ENCODE results near the gene KIF23. TPM values are rescaled to one million over a fixed set of nuclear protein-coding genes. Genes with fewer than 3 reads are reported as not detected.
"Not testable (repeated sequence)": the region's sequence is repeated elsewhere in the genome, so short reads cannot be mapped to it uniquely, and the experiment has no call there.

The KIF23 gene
- total RNA-seq, 1 experiment from 2014 or later = 68.6 TPM

DNA sequence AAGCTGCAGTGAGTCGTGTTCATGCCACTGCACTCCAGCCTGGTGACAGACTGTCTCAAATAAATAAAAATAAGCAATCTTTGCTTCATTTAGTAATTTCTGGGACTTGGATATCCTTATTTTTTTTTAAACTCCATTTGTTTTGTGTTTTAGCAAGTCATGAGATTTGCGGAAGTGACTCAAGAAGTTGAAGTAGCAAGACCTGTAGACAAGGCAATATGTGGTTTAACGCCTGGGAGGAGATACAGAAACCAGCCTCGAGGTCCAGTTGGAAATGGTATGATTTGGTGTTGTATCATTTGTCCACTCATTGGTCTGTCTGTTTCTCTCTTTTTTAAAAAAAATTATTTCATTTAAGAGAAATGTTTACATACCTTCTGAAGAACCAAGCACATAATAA lies 21.8 kb downstream of the KIF23 start:
- Histone ChIP-seq H3K36me3 (replicated peaks; ENCODE audit: control insufficient read depth, insufficient read depth, low read length) (peaks cover 37% of the 10 kb centered on the region), H3K27me3 (ENCODE audit: control insufficient read depth, insufficient read depth, low read length) (no peaks in the 10 kb centered on the region), H3K4me3 (ENCODE audit: insufficient read depth, low read depth, low read length) (no peak overlapping the region)
- DNase-seq = no peak

DNA sequence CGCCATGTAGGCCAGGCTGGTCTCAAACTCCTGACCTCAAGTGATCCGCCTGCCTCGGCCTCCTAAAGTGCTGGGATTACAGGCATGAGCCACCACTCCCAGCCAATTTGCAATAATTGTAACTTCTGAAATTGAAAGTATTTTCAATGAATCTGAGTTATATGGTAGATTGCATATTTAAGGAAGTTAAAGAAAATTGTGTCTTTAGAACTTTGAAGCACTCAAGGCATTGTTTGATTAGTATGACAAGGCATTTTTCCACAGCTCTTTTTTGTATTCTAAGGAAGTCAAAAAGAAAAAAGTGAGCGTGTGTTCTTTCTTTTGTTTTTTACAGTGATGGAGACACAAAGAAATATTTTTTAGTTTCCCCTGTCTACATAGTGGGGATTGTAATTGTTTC lies 22.8 kb downstream of the KIF23 start:
- peaks cover 40% of the 10 kb centered on the region for H3K36me3 ChIP-seq (replicated peaks; ENCODE audit: control insufficient read depth, insufficient read depth, low read length)
- no peaks in the 10 kb centered on the region for H3K27me3 ChIP-seq (ENCODE audit: control insufficient read depth, insufficient read depth, low read length)
- no peak for DNase-seq
- no peak overlapping the region for H3K4me3 ChIP-seq (ENCODE audit: insufficient read depth, low read depth, low read length)

- no peak for DNase-seq
- Histone ChIP-seq H3K27me3 (ENCODE audit: control insufficient read depth, insufficient read depth, low read length) (no peaks in the 10 kb centered on the region), H3K4me3 (ENCODE audit: insufficient read depth, low read depth, low read length) (no peak overlapping the region), H3K36me3 (replicated peaks; ENCODE audit: control insufficient read depth, insufficient read depth, low read length) (peaks cover 35% of the 10 kb centered on the region)
These were observed 25.5 kb downstream of the KIF23 start for GRCh38 chr15:69439623-69440022.

- no peaks in the 10 kb centered on the region for H3K27me3 ChIP-seq (ENCODE audit: control insufficient read depth, insufficient read depth, low read length)
- H3K36me3 ChIP-seq (replicated peaks; ENCODE audit: control insufficient read depth, insufficient read depth, low read length) = peaks cover 47% of the 10 kb centered on the region
- DNase-seq = no peak
- H3K4me3 ChIP-seq (ENCODE audit: insufficient read depth, low read depth, low read length) = no peak overlapping the region
These were observed 29.0 kb downstream of the KIF23 start for GRCh38 chr15:69443032-69443611.

DNA sequence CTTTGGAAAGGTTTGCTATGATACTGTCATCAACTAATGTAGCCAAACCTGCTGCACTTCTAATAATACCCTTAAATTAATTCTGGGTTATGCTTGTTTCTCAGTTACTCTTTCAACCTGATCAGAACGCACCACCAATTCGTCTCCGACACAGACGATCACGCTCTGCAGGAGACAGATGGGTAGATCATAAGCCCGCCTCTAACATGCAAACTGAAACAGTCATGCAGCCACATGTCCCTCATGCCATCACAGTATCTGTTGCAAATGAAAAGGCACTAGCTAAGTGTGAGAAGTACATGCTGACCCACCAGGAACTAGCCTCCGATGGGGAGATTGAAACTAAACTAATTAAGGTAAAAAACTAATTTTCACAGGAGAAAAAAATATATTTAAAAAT lies 30.5 kb downstream of the KIF23 start:
- no peak overlapping the region for H3K4me3 ChIP-seq (ENCODE audit: insufficient read depth, low read depth, low read length)
- no peak for DNase-seq
- H3K36me3 ChIP-seq (replicated peaks; ENCODE audit: control insufficient read depth, insufficient read depth, low read length) = peaks cover 43% of the 10 kb centered on the region
- H3K27me3 ChIP-seq (ENCODE audit: control insufficient read depth, insufficient read depth, low read length) = no peaks in the 10 kb centered on the region

- Histone ChIP-seq H3K27me3 (ENCODE audit: control insufficient read depth, insufficient read depth, low read length) (no peaks in the 10 kb centered on the region), H3K36me3 (replicated peaks; ENCODE audit: control insufficient read depth, insufficient read depth, low read length) (peaks cover 29% of the 10 kb centered on the region), H3K4me3 (ENCODE audit: insufficient read depth, low read depth, low read length) (no peak overlapping the region)
- no peak for DNase-seq
These were observed 32.8 kb downstream of the KIF23 start for GRCh38 chr15:69446953-69447352.

DNA sequence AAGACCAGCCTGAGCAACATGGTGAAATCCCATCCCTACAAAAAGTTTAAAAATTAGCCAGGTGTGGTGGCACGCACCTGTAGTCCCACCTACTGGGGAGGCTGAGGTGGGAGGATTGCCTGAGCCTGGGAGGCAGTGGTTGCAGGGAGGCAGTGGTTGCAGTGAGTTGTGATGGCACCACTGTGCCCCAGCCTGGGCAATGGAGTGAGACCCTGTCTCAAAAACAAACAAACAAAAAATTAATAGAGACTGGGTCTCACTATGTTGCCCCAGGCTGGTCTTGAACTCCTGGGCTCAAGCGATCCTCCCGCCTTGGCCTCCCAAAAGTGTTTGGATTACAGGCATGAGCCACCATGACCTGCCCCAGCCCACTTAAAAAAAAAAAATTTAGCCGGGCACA lies 36.1 kb downstream of the KIF23 start:
- peaks cover 25% of the 10 kb centered on the region for H3K36me3 ChIP-seq (replicated peaks; ENCODE audit: control insufficient read depth, insufficient read depth, low read length)
- not testable (repeated sequence) for DNase-seq; H3K27me3 ChIP-seq (ENCODE audit: control insufficient read depth, insufficient read depth, low read length); H3K4me3 ChIP-seq (ENCODE audit: insufficient read depth, low read depth, low read length)

GRCh38 chr15:69450968-69451695 lies 37.0 kb downstream of the KIF23 start:
- DNase-seq = no peak
- H3K27me3 ChIP-seq (ENCODE audit: control insufficient read depth, insufficient read depth, low read length) = no peaks in the 10 kb centered on the region
- H3K4me3 ChIP-seq (ENCODE audit: insufficient read depth, low read depth, low read length) = no peak overlapping the region
- peaks cover 26% of the 10 kb centered on the region for H3K36me3 ChIP-seq (replicated peaks; ENCODE audit: control insufficient read depth, insufficient read depth, low read length)

DNA sequence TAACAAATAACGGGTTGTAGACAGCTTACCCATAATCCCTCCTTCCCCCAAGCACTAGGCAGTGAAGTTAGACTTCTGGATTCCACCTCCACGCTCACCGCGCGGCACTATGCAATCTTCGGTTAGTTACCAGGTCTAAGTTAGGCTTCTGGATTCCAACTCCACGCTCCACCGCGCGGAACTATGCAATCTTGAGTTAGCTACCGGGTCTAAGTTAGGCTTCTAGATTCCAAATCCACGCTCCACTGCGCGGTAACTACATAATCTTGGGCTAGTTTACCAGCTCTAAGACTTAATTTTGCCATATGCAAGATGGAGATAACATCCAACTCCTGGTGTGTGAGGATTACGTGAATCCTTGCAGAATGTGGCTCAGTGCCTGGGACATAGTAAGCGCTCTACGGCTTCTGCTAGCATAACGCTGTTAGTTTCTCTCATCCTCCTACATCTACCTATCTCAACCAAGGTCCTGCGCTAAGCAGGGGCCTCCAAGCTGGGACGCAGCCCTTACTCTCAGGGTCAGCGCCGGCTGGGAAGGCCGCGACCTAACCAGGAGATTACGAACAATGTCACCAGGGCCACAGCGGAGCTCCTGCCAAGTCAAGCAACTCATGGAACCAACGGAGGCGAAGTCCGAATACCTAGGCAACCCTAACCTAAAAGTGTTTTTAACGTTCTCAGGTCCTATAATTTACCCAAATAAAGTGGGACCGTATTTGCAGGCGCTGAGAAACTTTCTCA lies 38.0 kb downstream of the KIF23 start:
- H3K4me3 ChIP-seq (ENCODE audit: insufficient read depth, low read depth, low read length) = peak overlapping the region; percentile 97
- no peaks in the 10 kb centered on the region for H3K27me3 ChIP-seq (ENCODE audit: control insufficient read depth, insufficient read depth, low read length)
- no peak for DNase-seq
- peaks cover 20% of the 10 kb centered on the region for H3K36me3 ChIP-seq (replicated peaks; ENCODE audit: control insufficient read depth, insufficient read depth, low read length)

- H3K27me3 ChIP-seq (ENCODE audit: control insufficient read depth, insufficient read depth, low read length) = no peaks in the 10 kb centered on the region
- DNase-seq = peak; percentile 97
- H3K36me3 ChIP-seq (replicated peaks; ENCODE audit: control insufficient read depth, insufficient read depth, low read length) = peaks cover 16% of the 10 kb centered on the region
- H3K4me3 ChIP-seq (ENCODE audit: insufficient read depth, low read depth, low read length) = peak within 1 kb of the TSS; percentile 97
These were observed 38.8 kb downstream of the KIF23 start, which contains the start of gene RPLP1 for GRCh38 chr15:69452692-69453521. Gene RPLP1, plus strand, starts transcription at chr15:69452818. Its CDS starts 131 bp downstream, at chr15:69452949.

GRCh38 chr15:69454953-69455352 lies 40.8 kb downstream of the KIF23 start:
- no peak for DNase-seq

GRCh38 chr15:69456208-69457166 lies 42.3 kb downstream of the KIF23 start:
- Histone ChIP-seq H3K27me3 (ENCODE audit: control insufficient read depth, insufficient read depth, low read length) (no peaks in the 10 kb centered on the region), H3K4me3 (ENCODE audit: insufficient read depth, low read depth, low read length) (no peak overlapping the region), H3K36me3 (replicated peaks; ENCODE audit: control insufficient read depth, insufficient read depth, low read length) (peaks cover 16% of the 10 kb centered on the region)
- no peak for DNase-seq

More at GRCh38 chr15:69454953-69455352, 40.8 kb downstream of the KIF23 start:
- Histone ChIP-seq H3K27me3 (ENCODE audit: control insufficient read depth, insufficient read depth, low read length) (no peaks in the 10 kb centered on the region), H3K4me3 (ENCODE audit: insufficient read depth, low read depth, low read length) (no peak overlapping the region), H3K36me3 (replicated peaks; ENCODE audit: control insufficient read depth, insufficient read depth, low read length) (peaks cover 16% of the 10 kb centered on the region)

Measured in H7 (cell line).